CD8-positive, alpha-beta memory T cell (primary cell): ENCODE results near the gene PLXNA1. TPM values are rescaled to one million over a fixed set of nuclear protein-coding genes. Genes with fewer than 3 reads are reported as not detected.
A peak's percentile ranks its signal among the peaks of the same experiment; 100 is the strongest.

Experiments
- CTCF ChIA-PET: fragments of 350-600 bp; sonication (Branson Sonifier 250); formaldehyde crosslinking; loops from one replicate; lab custom pipeline; 2021; ENCODE audit warnings: antibody characterized with exemption; lab: Charles Lee
- POLR2A ChIA-PET: fragments of 350-600 bp; sonication (Branson Sonifier 250); formaldehyde crosslinking; loops from one replicate; lab custom pipeline; 2021; ENCODE audit warnings: antibody characterized with exemption; lab: Charles Lee
- DNase-seq, 5 donors: peaks; one replicate each; pipeline versions ENCODE4 v3.0.0 to v3.0.0-alpha.2; 2020 to 2022; ENCODE audit warnings: mixed read lengths in 1 of 5
- H3K27ac ChIP-seq: one replicate; pipeline ENCODE4 v1.7.0; 2013; ENCODE audit warnings: low read depth, mild to moderate bottlenecking, low read length, moderate library complexity
- H3K27me3 ChIP-seq: 2 replicates; pipeline ENCODE4 v1.7.0; 2013; ENCODE audit warnings: low read length, mild to moderate bottlenecking; ENCODE audit not compliant: insufficient read depth, poor library complexity, severe bottlenecking
- H3K36me3 ChIP-seq: 2 replicates; pipeline ENCODE4 v1.7.0; 2013; ENCODE audit warnings: mild to moderate bottlenecking, low read length, moderate library complexity; ENCODE audit not compliant: insufficient read depth
- H3K4me1 ChIP-seq: 2 replicates; pipeline ENCODE4 v1.7.0; 2013; ENCODE audit warnings: mild to moderate bottlenecking, low read length, moderate library complexity; ENCODE audit not compliant: insufficient read depth
- H3K4me3 ChIP-seq: 2 replicates; pipeline ENCODE4 v1.7.0; 2013; ENCODE audit warnings: mild to moderate bottlenecking, low read length
- H3K9me3 ChIP-seq: 2 replicates; pipeline ENCODE4 v1.7.0; 2013; ENCODE audit warnings: mild to moderate bottlenecking, low read length
- H3K27ac Mint-ChIP-seq, 8 donors: one replicate each; pipeline ENCODE4 v1.8.0; 2020 to 2021; ENCODE audit warnings: mixed read lengths in 8 of 8, mild to moderate bottlenecking in 6 of 8, inconsistent platforms in 3 of 8, moderate library complexity in 3 of 8
- H3K27me3 Mint-ChIP-seq, 2 donors: one replicate each; pipeline ENCODE4 v1.8.0; 2020 to 2021; ENCODE audit warnings: mixed read lengths in 2 of 2, mild to moderate bottlenecking in 1 of 2, moderate library complexity in 1 of 2
- H3K36me3 Mint-ChIP-seq, 3 donors: one replicate each; pipeline ENCODE4 v1.8.0; 2020 to 2021; ENCODE audit warnings: mixed read lengths in 3 of 3, inconsistent platforms in 1 of 3, mild to moderate bottlenecking in 1 of 3
- H3K4me1 Mint-ChIP-seq, 3 donors: one replicate each; pipeline ENCODE4 v1.8.0; 2020 to 2021; ENCODE audit warnings: mixed read lengths in 3 of 3, inconsistent platforms in 1 of 3, mild to moderate bottlenecking in 1 of 3
- H3K4me3 Mint-ChIP-seq, 7 donors: one replicate each; pipeline ENCODE4 v1.8.0; 2020 to 2021; ENCODE audit warnings: mixed read lengths in 7 of 7, mild to moderate bottlenecking in 6 of 7, moderate library complexity in 4 of 7, inconsistent platforms in 2 of 7
- H3K9me3 Mint-ChIP-seq, 5 donors: one replicate each; pipeline ENCODE4 v1.8.0; 2020 to 2022; ENCODE audit warnings: mixed read lengths in 5 of 5, mild to moderate bottlenecking in 3 of 5, moderate library complexity in 2 of 5, inconsistent platforms in 1 of 5
- polyA plus RNA-seq: library from polyadenylated mRNA; unstranded; fragments of 300-500 nt; fragmentation: Illumina TruSeq; gene quantifications from one replicate; pipeline ENCODE4 v1.2.3, GENCODE V29; 2021
- total RNA-seq, 2 experiments: library from RNA; stranded (reverse); gene quantifications; one replicate each; pipeline ENCODE4 v1.2.3, GENCODE V29; 2021

The PLXNA1 gene
- total and polyA plus RNA-seq, 3 experiments from 2014 or later = 1.0 to 15.9 (median 14.4) TPM

DNA sequence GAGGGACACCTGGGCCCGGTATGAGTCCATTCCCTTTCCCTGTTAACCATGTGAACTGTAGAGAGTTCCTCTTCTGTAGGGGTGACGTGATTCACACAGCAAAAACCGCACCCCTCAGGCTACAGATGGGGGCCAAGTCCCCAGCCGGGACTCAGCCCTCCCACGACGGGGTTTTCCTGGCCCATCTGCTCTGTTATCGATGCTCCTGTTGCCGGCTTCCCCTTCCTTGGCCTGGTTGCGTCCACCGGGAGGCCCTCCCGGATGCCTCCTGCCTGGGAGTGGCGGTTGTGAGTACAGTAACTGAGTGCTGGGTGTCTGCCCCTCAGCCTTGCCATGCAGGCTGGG is 817 bp upstream of the PLXNA1 start:
- CTCF ChIA-PET = interaction anchor here (1.0 to 3.0 kb wide), 10 partner anchors 10 to 565 kb away, joined by 3 to 27 read pairs (median 3); partner anchors contain the start of gene CHCHD6
- Histone ChIP-seq H3K27ac (peak overlapping the region; percentile 75), H3K36me3 (no peaks in the 10 kb centered on the region), H3K9me3 (no peaks in the 10 kb centered on the region), H3K27me3 (no peaks in the 10 kb centered on the region), H3K4me1 (peaks cover 10% of the 10 kb centered on the region), H3K4me3 (peak overlapping the region; percentile 86)
- peak overlapping the region; percentile 94 to 99 (median 97) for H3K27ac Mint-ChIP-seq
- H3K9me3 Mint-ChIP-seq = no peaks in the 10 kb centered on the region
- POLR2A ChIA-PET = interaction anchor here (0.7 kb wide), 1 partner anchor 273 kb away, joined by 3 read pairs; no protein-coding TSS in a partner anchor
- H3K4me3 Mint-ChIP-seq = peak overlapping the region; percentile 84 to 93 (median 89)
- H3K36me3 Mint-ChIP-seq = no peaks in the 10 kb centered on the region
- H3K4me1 Mint-ChIP-seq = peaks cover 11 to 18% (median 12%) of the 10 kb centered on the region in 3 donors
- H3K27me3 Mint-ChIP-seq = peaks cover 2 to 9% of the 10 kb centered on the region in 2 donors
- DNase-seq = peak in 3 of 5 donors; percentile 52 to 72 (median 63)

DNA sequence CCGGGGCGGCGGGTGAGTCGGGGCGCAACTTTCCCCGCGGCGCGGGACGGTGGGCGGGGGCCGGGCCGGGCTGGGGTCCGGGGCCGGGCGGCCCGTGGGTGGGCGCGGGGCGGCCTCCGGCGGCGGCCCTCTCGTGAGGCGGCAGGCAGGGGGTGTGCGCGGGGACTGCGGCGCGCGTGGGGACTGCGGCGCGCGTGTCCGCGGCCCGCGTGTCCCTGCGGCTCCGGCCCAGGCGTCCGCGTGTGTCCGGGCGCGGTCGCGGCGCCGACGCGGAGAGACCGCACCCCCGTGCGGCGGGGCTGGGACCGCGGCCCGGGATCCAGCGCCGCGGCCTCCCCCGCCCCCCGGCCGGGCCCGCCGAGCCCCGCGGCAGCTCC is 349 bp downstream of the PLXNA1 start:
- H3K4me1 ChIP-seq = peaks cover 10% of the 10 kb centered on the region
- Mint-ChIP-seq H3K36me3 (no peaks in the 10 kb centered on the region), H3K27ac (no peak overlapping the region), H3K27me3 (peaks cover 0 to 4% of the 10 kb centered on the region in 2 donors), H3K9me3 (no peaks in the 10 kb centered on the region), H3K4me3 (no peak overlapping the region), H3K4me1 (peaks cover 11 to 21% (median 12%) of the 10 kb centered on the region in 3 donors)
- no peak overlapping the region for H3K4me3 ChIP-seq
- no peaks in the 10 kb centered on the region for H3K9me3 ChIP-seq
- CTCF ChIA-PET = interaction anchor here (1.2 to 3.0 kb wide), 2 partner anchors 11 to 12 kb away, joined by 4 to 27 read pairs; no protein-coding TSS in a partner anchor
- H3K27me3 ChIP-seq = no peaks in the 10 kb centered on the region
- POLR2A ChIA-PET = no interaction called here
- DNase-seq = peak in 2 of 5 donors; percentile 13 to 21
- no peaks in the 10 kb centered on the region for H3K36me3 ChIP-seq
- H3K27ac ChIP-seq = no peak overlapping the region

DNA sequence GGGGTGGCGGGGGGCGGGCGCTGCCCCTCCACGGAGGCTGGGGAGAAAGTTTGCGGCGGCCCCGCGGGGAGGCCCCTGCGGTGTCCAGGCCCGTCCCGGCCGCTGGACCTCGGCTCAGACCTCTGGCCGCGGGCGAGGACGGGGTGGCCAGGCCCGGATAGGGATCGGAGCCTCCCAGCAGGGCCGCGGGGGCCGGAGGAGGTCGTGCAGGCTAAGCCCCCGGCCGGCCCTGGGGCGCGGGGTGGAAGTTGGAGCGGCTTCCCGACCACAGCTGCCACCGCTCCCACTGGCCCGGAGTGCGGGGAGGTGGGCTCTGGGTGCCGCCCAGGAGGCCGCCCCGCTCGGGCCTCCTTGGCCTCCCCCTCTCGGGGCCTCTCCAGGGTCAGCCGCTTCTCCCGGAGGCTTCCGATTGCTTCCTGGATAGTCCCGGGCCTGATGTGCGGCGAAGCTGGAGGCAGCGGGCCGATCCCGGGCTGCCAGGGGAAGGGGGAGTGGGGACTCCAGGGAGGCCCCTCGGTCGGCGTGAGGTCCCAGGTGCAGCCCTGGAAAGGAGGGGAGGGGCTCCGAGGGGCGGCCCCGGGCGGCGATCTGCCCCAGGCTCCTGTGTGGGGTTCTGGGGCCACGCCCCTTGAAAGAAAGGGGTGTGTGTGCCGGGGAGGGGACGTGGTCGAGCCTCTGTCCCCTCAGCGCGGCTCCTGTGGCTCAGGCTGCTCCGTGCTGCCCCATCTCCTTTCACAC is 907 bp downstream of the PLXNA1 start:
- H3K9me3 Mint-ChIP-seq = no peaks in the 10 kb centered on the region
- Histone ChIP-seq H3K4me3 (peak overlapping the region; percentile 39), H3K36me3 (no peaks in the 10 kb centered on the region), H3K27me3 (no peaks in the 10 kb centered on the region), H3K4me1 (peaks cover 10% of the 10 kb centered on the region), H3K27ac (no peak overlapping the region), H3K9me3 (no peaks in the 10 kb centered on the region)
- H3K4me3 Mint-ChIP-seq = peak overlapping the region in 4 of 7 donors; percentile 29 to 83 (median 60)
- peak in 4 of 5 donors; percentile 28 to 66 (median 41) for DNase-seq
- H3K27me3 Mint-ChIP-seq = no peaks in the 10 kb centered on the region
- peaks cover 0 to under 1% (median 0%) of the 10 kb centered on the region in 3 donors for H3K36me3 Mint-ChIP-seq
- ChIA-PET CTCF (interaction anchor here (1.2 to 3.0 kb wide), 2 partner anchors 11 to 12 kb away, joined by 4 to 27 read pairs; no protein-coding TSS in a partner anchor), POLR2A (no interaction called here)
- H3K27ac Mint-ChIP-seq = no peak overlapping the region
- H3K4me1 Mint-ChIP-seq = peaks cover 11 to 21% (median 12%) of the 10 kb centered on the region in 3 donors

DNA sequence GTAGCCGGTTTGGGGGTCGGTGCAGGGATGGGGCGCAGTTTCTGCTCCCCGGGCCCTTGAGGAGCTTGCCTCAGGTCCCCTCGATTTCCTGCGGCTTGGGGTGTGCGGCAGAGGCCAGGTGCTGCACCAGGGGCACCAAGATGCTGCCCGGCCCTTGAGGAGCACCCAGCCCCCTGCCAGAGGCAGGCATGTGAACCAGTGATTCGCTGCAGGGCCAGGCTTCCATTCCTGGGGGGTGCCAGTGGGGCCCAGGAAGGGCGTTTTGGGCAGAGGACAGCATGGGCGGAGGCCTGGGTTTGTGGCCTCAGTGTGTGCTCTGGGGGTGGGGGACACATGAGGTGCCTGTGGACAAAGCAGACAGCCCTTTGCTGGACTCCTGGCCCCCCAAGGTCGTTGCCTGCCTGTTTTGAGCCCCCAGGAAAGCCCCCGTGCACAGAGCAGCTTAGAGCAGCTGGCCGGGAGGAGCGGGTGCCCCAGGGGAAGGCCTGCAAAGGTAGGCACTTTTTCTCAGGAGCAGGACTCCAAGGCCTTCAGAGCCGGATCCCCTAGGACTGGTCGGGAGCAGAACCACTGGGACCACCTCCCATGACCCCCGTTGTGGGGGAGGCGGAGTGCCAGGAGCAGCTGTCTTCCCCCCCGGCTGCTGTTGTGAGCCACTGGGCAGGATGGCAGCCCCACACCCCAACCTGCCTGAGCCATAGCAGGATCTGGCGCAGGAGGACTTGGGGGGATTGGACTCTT is 1.6 kb downstream of the PLXNA1 start:
- DNase-seq = no peak
- Histone ChIP-seq H3K27me3 (no peaks in the 10 kb centered on the region), H3K36me3 (no peaks in the 10 kb centered on the region), H3K4me3 (peak overlapping the region; percentile 39), H3K4me1 (peaks cover 10% of the 10 kb centered on the region), H3K27ac (no peak overlapping the region), H3K9me3 (no peaks in the 10 kb centered on the region)
- peak overlapping the region in 6 of 7 donors; percentile 29 to 83 (median 60) for H3K4me3 Mint-ChIP-seq
- ChIA-PET CTCF (interaction anchor here (1.2 to 3.0 kb wide), 2 partner anchors 11 to 12 kb away, joined by 4 to 27 read pairs; no protein-coding TSS in a partner anchor), POLR2A (no interaction called here)
- peaks cover 0 to 7% (median 2%) of the 10 kb centered on the region in 3 donors for H3K36me3 Mint-ChIP-seq
- peak overlapping the region in 2 of 8 donors; percentile 55 to 63 for H3K27ac Mint-ChIP-seq
- no peaks in the 10 kb centered on the region for H3K9me3 Mint-ChIP-seq
- H3K4me1 Mint-ChIP-seq = peaks cover 11 to 21% (median 12%) of the 10 kb centered on the region in 3 donors
- H3K27me3 Mint-ChIP-seq = no peaks in the 10 kb centered on the region

DNA sequence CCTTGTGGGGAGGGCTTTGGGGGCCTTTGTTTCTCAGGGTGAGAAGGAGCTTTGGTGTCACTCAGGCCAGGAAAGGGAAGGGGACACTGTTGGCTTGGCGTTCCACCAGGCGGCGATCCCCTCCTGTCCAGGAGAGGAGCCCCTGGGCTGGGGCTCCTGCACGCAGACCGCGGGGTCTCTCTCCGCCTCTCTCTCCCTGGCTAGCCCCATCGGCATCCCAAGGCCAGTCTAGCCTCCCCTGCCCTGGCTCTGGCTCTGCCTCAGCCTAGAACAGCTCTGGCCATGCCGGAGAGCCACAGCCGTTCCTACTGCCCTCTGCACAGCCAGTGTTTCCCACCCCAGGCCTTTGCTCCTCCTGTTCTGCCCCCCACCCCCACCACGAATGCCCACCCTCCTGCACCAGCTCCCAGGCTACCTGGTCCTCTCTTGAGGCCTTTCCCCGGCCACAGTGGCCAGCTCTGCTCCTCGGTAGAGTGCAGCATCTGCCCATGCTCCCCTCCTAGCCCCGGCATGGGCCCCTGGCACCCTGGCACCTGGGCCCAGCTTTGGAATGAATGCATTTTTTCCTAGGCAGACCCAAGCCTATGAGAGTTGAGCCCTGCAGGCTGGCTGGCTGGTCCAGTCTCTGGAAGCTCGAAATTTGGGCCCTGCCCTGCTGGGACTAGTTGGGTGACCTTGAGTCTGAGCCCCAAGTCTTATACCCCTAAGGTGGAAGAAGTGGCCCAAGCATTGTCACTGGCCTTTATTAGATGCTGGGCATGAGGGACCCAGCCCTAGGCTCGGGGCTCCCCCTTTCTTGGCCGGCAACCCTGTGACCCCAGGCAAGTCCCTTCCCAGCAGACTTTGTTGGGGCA is 2.4 kb downstream of the PLXNA1 start:
- peak overlapping the region in 5 of 7 donors; percentile 12 to 59 (median 32) for H3K4me3 Mint-ChIP-seq
- Histone ChIP-seq H3K27me3 (no peaks in the 10 kb centered on the region), H3K27ac (no peak overlapping the region), H3K4me3 (no peak overlapping the region), H3K4me1 (peaks cover 10% of the 10 kb centered on the region), H3K36me3 (no peaks in the 10 kb centered on the region), H3K9me3 (no peaks in the 10 kb centered on the region)
- no peak for DNase-seq
- no peaks in the 10 kb centered on the region for H3K9me3 Mint-ChIP-seq
- H3K27ac Mint-ChIP-seq = peak overlapping the region in 3 of 8 donors; percentile 41 to 70 (median 63)
- H3K27me3 Mint-ChIP-seq = no peaks in the 10 kb centered on the region
- CTCF ChIA-PET = no interaction called here
- H3K4me1 Mint-ChIP-seq = peaks cover 9 to 21% (median 11%) of the 10 kb centered on the region in 3 donors
- POLR2A ChIA-PET = no interaction called here
- peaks cover 0 to 7% (median 2%) of the 10 kb centered on the region in 3 donors for H3K36me3 Mint-ChIP-seq

DNA sequence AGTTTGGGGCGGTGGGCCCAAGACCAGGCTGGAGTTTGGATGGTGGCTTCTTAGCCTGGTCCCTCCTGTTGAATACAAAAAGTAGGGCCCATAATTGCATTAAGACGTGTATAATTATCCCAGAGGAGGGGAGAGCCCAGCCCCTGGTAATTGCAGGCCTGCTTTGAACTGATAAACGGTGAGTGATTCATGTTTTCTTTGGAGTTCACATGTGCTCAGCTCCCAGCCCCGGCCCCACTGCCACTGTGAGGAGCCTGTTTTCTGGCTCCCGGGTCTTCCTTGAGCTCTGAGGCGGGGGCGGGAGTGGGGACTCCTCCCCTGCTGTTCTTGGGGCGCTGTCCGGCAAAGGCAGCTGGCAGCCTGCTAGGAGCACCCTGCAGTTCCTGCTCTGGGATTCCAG is 3.1 kb downstream of the PLXNA1 start:
- Histone ChIP-seq H3K4me3 (no peak overlapping the region), H3K4me1 (peaks cover 10% of the 10 kb centered on the region), H3K27ac (no peak overlapping the region), H3K9me3 (no peaks in the 10 kb centered on the region), H3K36me3 (no peaks in the 10 kb centered on the region), H3K27me3 (no peaks in the 10 kb centered on the region)
- CTCF ChIA-PET = no interaction called here
- DNase-seq = no peak
- POLR2A ChIA-PET = no interaction called here
- peaks cover 0 to 11% (median 2%) of the 10 kb centered on the region in 3 donors for H3K36me3 Mint-ChIP-seq
- peaks cover 9 to 21% (median 11%) of the 10 kb centered on the region in 3 donors for H3K4me1 Mint-ChIP-seq
- no peaks in the 10 kb centered on the region for H3K27me3 Mint-ChIP-seq
- peak overlapping the region in 3 of 8 donors; percentile 38 to 63 (median 41) for H3K27ac Mint-ChIP-seq
- H3K9me3 Mint-ChIP-seq = no peaks in the 10 kb centered on the region
- H3K4me3 Mint-ChIP-seq = peak overlapping the region in 1 of 7 donors; percentile 12

DNA sequence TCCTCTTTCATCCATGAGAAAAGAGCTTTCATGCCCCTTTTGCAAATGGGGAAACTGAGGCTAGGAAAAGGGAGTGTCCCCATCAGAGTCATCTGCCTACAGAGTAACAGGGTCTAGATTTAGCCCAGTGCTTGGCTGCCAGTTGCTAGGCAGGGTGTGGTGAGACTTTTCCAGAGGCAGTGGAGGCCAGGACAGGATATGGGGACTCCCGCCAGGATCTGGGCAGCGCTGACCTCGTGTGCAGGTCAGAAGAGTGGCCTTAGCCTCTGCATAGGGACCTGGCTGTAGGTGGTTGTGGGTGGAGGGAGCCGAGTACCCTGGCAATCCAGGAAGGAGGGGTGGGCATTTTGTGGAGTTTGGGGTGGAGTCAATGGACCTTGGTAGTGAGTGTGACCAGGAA is 4.2 kb downstream of the PLXNA1 start:
- DNase-seq = no peak
- CTCF ChIA-PET = no interaction called here
- POLR2A ChIA-PET = no interaction called here
- H3K4me1 ChIP-seq = peaks cover 2% of the 10 kb centered on the region
- H3K27ac Mint-ChIP-seq = peak overlapping the region in 2 of 8 donors; percentile 17 to 70
- H3K4me3 Mint-ChIP-seq = no peak overlapping the region
- H3K27me3 ChIP-seq = no peaks in the 10 kb centered on the region
- H3K36me3 ChIP-seq = no peaks in the 10 kb centered on the region
- H3K27ac ChIP-seq = no peak overlapping the region
- no peaks in the 10 kb centered on the region for H3K9me3 ChIP-seq
- H3K4me1 Mint-ChIP-seq = peaks cover 3 to 11% (median 4%) of the 10 kb centered on the region in 3 donors
- no peaks in the 10 kb centered on the region for H3K27me3 Mint-ChIP-seq
- H3K36me3 Mint-ChIP-seq = peaks cover 0 to 13% (median 2%) of the 10 kb centered on the region in 3 donors
- no peak overlapping the region for H3K4me3 ChIP-seq
- H3K9me3 Mint-ChIP-seq = no peaks in the 10 kb centered on the region
